GM19240 (cell line): ENCODE results near the gene ILDR2.
"Not testable (repeated sequence)": the region's sequence is repeated elsewhere in the genome, so short reads cannot be mapped to it uniquely, and the experiment has no call there.

ENCODE experiments used
- DNase-seq: peaks from one replicate; pipeline ENCODE4 v3.0.0; 2011; ENCODE audit warnings: low spot score; ENCODE audit not compliant: insufficient read length

The ILDR2 gene

DNA sequence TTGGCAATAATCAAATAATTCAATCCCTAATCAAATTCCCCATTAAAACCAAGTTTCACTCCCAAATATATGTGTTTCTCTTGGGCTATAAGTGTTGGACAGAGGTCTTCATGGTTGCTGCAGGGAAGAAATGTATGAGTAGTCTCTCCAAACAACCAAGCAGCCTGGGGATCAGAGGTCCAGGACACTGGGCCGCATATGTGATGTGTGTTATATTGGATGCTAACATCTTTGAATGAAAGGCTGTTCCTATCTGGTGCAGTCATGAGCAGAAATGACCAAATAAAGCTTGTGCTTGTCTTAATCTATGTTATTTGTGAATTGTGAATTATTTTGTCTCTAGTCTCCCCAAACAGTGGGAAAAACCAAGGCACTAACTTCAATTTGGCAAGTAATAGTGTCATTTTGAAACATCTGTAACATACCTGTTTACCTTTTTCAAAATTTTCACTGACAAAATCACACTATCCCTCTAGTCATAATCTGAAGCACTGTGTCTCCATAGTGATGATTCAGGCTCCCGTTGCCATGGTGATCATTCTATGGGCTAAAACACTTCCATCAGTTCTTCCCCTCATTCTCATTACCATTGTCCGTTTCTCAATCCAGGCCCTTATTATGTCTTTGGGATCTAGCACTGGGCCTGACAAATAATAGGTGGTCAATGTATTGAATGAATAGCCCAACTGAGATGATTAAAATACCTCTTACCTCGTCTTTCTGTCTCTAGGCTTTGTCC lies 86.8 kb downstream of the ILDR2 start:
- DNase-seq = no peak

GRCh38 chr1:166884971-166885370 lies 90.4 kb downstream of the ILDR2 start:
- DNase-seq = no peak

- no peak for DNase-seq
Observed at GRCh38 chr1:166884040-166884642, 91.2 kb downstream of the ILDR2 start.

DNA sequence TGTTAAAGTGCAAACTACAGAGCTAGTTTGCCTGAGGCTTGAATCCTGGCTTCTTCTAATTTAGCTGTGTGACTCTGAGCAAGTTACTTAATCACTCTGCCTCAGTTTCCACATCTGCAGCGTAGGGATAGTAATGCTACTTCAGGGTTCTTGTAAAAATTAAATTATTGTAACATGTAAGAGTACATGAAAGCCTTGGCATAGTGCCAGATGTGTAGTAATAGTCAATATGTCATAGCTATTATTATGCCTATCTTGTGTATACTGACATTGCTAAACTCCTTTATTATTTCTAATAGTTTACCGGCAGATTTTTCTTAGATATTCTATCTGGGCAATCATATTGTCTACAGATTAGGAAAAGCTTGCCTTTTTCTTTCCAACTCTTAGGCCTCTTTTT lies 92.4 kb downstream of the ILDR2 start:
- no peak for DNase-seq

GRCh38 chr1:166878173-166878917 lies 97.0 kb downstream of the ILDR2 start:
- DNase-seq = not testable (repeated sequence)

GRCh38 chr1:166876540-166876838 lies 98.9 kb downstream of the ILDR2 start:
- no peak for DNase-seq

GRCh38 chr1:166875734-166876539 lies 99.4 kb downstream of the ILDR2 start, which contains the start of gene TADA1:
Gene TADA1, minus strand, starts transcription at chr1:166876264. Its CDS starts 31 bp downstream, at chr1:166876233.
- DNase-seq = peak; percentile 79

GRCh38 chr1:166875302-166875733 lies 100.0 kb downstream of the ILDR2 start:
- DNase-seq = no peak

- no peak for DNase-seq
Observed at GRCh38 chr1:166874464-166874863, 100.9 kb downstream of the ILDR2 start.

- DNase-seq = no peak
Observed at GRCh38 chr1:166870584-166870983, 104.8 kb downstream of the ILDR2 start.

DNA sequence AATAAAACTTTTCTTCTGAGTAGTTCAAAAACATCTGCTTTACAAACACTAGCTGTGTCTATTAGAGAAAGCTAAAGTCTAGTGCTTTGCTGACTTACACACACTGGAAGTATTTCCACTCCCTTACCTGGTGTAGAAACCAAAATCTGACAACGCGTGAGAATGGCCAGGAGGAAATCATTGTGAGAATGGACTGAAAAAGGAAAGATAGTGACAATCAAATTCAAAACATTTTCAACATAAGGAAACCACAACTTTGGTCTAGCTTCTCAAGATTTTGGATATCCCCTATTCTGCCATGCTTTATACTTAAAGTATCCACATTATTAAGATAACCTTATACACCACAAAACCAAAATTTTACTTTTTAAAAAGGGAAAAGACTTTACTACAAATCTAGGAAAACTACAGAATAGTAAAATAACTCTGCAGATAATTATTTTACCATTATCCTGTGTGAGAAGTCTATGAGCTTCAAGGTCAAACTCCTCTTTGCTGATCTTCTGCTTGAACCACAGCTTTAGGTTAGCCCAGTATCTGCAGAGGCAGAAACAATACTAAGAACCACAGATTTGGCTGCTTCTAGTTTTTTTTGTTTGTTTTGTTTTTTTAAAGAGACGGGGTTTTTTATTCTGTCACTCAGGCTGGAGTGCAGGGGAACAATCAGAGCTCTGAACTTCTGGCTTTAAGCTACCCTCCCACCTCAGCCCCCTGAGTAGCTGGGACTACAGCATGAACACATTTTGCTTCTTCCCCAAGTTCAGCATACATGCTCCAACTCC lies 105.8 kb downstream of the ILDR2 start:
- DNase-seq = no peak

GRCh38 chr1:166868639-166869038 lies 106.7 kb downstream of the ILDR2 start:
- no peak for DNase-seq

DNA sequence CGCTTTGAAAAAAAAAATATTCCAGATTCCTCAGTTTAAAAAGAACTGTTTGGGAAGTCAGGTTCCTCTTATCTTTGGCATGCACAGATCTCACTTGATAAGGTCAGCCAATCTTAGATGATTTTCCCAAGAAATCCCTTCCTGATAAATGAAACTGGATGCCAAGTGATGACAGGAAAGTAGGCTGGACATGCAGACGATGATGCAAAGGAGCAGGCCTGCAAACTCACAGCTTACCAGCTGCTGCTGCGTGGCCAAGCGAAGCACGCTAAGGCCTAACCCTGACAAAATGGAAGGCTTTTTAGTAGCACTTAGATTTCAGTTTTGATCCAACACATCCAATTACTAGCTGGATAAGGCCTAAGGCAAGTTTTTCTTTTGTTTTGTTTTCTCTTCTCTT lies 109.4 kb downstream of the ILDR2 start:
- no peak for DNase-seq

GRCh38 chr1:166859597-166859996 lies 115.7 kb downstream of the ILDR2 start:
- DNase-seq = no peak

GRCh38 chr1:166858726-166859419 lies 116.5 kb downstream of the ILDR2 start:
- DNase-seq = no peak
